Globus pallidus (tissue), 1 donor: ENCODE measurements around the gene ROBO4.

Source experiments
- DNase-seq: peaks from one replicate; pipeline ENCODE4 v3.0.0-alpha.2; 2015; ENCODE audit warnings: low spot score

The ROBO4 gene

DNA sequence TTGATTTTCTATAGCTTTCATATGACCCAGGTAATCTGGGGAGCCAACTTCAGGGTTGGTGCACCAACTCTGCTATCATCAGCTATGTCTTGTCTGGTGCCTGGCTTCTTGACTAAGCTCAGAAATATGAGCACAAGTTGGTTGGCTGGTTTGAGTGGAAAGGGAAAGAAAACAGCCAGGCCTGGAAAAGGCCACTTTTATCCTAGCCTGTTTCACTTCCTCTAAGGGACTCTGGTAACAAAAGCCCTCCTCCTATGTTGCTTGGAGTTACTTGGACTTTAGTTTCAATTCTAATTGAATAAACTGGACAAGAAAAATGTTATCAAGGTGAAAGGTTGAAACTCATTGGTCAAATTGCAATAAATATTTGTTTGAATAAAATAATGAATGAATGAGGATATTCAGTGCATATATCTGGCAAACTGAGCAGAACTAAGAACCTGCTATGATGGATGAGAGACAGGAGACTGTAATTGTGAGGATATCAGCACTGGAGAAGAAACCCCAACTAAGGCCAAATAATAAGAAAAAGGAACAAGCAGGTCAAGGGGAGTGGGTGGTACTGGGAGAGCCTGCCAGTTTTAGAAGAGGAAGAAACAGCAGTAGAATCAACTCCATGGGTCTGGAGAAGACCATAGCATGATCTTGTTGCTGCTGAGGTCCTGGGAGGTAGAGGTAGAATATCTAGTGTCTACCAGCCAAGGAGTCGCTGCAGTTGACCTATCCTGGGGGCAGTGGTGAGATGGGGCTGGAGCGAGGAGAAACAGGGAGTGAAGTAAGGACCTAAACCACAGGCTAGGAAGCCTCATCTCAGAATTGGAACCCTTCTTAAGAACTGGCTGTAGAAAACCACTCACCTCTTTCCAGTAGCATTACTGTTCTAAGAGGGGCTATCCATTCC, 8.2 kb downstream of the ROBO4 start:
- no peak for DNase-seq

GRCh38 chr11:124887667-124888013, 10.0 kb downstream of the ROBO4 start:
- no peak for DNase-seq

DNA sequence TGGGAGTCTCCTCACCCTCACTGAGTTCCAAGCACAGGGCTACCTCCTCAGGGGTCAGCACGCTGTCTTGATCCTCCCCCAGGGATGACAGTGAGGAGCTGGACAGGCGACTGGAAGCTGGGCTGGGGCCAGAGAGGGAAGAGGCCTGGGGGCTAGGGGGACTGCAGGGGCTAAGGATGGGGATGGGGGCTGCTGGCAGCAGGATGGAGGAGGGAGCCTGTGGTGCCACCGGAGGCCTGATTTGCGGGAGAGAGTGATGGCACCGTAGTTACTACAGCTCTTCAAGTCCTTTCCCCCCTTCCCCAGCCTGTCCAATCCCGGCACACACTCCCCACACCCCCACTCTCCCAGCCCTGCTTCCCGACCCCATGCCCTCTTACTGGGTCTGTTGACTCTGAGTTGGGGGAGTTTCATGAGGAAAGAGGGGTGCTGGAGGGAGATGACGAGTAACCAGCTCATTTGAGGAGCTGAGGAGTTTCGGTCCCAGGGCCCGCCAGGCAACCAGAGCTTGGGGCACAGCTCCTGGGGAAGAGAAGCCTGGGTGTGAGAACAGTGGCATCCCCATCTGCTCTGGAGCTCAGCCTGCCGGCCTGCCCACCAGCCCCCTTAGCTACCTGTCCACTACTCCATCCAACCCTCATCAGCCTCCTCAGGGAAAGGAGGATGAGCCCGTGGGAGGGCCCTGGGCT, 10.5 kb downstream of the ROBO4 start:
- no peak for DNase-seq

GRCh38 chr11:124886476-124886875, 11.2 kb downstream of the ROBO4 start:
- DNase-seq: no peak

DNA sequence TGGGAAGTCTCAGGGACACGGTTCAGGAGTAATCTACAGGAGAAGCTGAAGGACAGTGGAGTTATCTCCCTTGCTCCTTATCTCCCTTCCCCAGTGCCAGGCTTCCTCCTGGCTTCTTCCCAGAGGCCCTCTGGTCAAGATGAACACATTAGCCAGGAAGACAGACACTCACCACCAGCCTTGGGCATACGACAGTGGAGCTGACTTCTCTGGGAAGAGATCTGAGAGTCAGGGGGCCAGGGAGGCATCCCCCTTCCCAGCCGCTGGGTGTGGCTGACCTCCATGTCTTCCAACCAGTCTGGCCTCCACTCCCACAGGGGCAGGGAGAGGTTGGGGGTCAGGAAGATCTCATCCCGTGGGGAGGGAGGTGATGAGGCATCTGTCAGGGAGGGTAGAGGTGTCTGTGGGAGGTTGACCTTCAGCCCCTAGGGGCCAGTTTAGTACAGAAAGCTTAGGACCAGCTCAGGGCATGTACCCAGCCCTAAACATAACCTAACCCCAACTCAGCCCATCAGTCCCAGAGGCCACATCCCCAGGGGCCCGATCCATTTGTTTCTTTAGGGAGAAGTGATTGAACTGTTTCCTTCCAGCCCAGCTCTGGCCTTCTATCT, 12.7 kb downstream of the ROBO4 start:
- no peak for DNase-seq

GRCh38 chr11:124884340-124884739, 13.3 kb downstream of the ROBO4 start:
- no peak for DNase-seq

DNA sequence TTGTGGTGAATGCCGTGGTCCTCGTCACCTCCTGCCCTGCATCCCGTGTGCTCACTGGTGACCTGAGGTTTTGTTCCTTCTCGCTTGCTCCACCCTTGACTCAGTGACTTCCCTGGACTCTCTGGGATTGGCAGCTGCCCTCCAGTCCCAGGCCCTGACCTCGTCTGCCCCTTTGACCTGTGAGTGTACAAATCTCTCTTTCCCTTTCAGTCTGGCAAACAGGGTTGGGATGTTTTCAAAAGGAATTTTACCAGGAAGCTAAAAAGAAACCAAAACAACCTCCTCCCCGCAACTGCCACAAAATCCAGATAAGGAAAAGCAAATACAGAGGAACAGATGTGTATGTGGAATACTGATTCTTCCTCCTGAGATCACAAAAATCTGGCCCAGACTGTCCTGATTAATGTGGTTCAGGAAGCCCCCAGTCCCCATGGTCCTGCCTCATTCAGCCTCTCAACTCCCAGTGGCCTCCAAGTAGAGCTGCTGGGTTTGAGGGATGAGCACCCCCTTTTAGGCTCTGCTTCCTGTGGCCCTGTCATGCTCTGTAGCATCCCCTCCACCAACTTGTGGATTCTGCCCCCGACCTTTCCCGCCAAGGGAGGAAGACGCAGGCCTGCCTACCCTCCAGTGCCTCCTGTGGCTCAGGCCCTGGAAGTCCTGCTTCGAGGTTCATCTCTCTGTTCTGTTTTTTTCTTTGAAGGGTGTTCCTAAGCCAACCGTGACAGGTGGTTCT, 15.2 kb downstream of the ROBO4 start:
- no peak for DNase-seq

GRCh38 chr11:124880958-124881357, 16.7 kb downstream of the ROBO4 start:
- DNase-seq: no peak

GRCh38 chr11:124880290-124880611, 17.4 kb downstream of the ROBO4 start:
- DNase-seq: no peak

DNA sequence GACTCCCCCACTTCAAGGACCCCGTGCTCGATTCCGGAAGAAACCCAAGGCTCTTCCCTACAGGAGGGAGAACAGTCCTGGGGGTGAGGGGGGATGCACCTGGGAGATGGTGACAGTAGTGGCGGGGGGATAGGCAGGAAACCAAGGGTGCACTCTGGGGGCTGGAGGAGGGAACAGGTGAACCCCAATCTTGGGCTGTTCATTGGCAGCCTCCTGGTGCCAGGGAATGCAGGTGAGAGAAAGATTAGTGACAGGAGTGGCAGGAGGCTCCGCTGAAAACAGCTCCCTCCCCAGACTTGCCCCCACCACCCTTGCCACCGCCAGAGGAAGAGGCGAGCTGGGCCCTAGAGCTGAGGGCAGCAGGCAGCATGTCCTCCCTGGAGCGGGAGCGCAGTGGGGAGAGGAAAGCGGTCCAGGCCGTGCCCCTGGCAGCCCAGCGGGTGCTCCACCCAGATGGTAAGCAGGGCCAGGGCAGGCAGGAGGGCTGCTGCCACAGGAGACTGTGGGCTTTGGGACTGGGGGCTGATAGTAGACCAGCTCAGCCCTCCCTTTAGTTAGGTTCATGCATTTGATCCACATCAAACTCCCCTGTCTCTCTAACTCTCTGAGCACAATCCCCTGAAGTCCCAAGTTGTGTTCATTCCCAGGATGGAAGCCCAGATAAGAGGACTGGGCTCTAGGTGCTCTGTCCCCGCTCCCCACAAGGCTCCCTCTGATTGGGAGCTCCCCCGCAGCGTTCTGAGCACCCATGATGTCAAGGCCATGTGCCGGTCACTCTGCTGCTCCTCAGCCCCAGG, 18.0 kb downstream of the ROBO4 start:
- DNase-seq: no peak

GRCh38 chr11:124878759-124879492, 18.7 kb downstream of the ROBO4 start:
- no peak for DNase-seq

GRCh38 chr11:124877910-124878758, 19.5 kb downstream of the ROBO4 start:
- no peak for DNase-seq

DNA sequence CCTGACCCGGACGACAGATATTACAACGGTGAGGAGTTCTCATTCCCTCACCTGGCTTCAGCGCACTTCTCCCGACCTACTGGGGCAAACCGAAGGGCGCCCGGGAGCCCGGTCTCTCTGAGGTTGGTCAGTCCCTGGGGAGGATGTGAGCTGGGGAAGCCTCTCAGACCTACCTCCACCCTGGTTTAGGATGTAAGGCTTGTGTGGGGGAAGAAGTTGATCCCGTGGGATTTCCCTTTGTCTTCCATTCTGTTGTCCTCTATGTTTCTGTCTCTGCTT, 20.1 kb downstream of the ROBO4 start:
- DNase-seq: no peak

- no peak for DNase-seq
Observed at GRCh38 chr11:124876818-124877630, 20.6 kb downstream of the ROBO4 start.

GRCh38 chr11:124875943-124876817, 21.5 kb downstream of the ROBO4 start:
- peak; percentile 90 for DNase-seq

- DNase-seq: no peak
Observed at GRCh38 chr11:124875401-124875800, 22.3 kb downstream of the ROBO4 start.

GRCh38 chr11:124874571-124875255, 23.0 kb downstream of the ROBO4 start:
- DNase-seq: no peak

- DNase-seq: no peak
Observed at GRCh38 chr11:124873951-124874350, 23.7 kb downstream of the ROBO4 start.
